ENCODE data around the gene MGMT.

Gene MGMT

GRCh38 chr10:129629911-129630310 lies 162.9 kb downstream of the MGMT start:
- DNase-seq: no peak

- no peak for DNase-seq
These were observed 164.0 kb downstream of the MGMT start for GRCh38 chr10:129631006-129631405.

GRCh38 chr10:129631870-129632623 lies 165.0 kb downstream of the MGMT start:
- DNase-seq: no peak

GRCh38 chr10:129637010-129637409 lies 170.0 kb downstream of the MGMT start:
- no peak for DNase-seq

GRCh38 chr10:129637846-129638245 lies 170.8 kb downstream of the MGMT start:
- no peak for DNase-seq

- no peak for DNase-seq
These were observed 174.3 kb downstream of the MGMT start for GRCh38 chr10:129641351-129641750.

GRCh38 chr10:129641982-129642381 lies 174.9 kb downstream of the MGMT start:
- DNase-seq: no peak

GRCh38 chr10:129642427-129642826 lies 175.4 kb downstream of the MGMT start:
- DNase-seq: no peak

GRCh38 chr10:129643266-129643665 lies 176.2 kb downstream of the MGMT start:
- no peak for DNase-seq

GRCh38 chr10:129645487-129645886 lies 178.4 kb downstream of the MGMT start:
- no peak for DNase-seq

- no peak for DNase-seq
These were observed 179.9 kb downstream of the MGMT start for GRCh38 chr10:129646973-129647372.

GRCh38 chr10:129647590-129647989 lies 180.5 kb downstream of the MGMT start:
- DNase-seq: no peak

- DNase-seq: no peak
These were observed 181.8 kb downstream of the MGMT start for GRCh38 chr10:129648856-129649255.

- no peak for DNase-seq
These were observed 185.0 kb downstream of the MGMT start for GRCh38 chr10:129652021-129652420.

GRCh38 chr10:129652521-129653201 lies 185.6 kb downstream of the MGMT start:
- no peak for DNase-seq

GRCh38 chr10:129653428-129653827 lies 186.4 kb downstream of the MGMT start:
- DNase-seq: no peak

- no peak for DNase-seq
These were observed 186.8 kb downstream of the MGMT start for GRCh38 chr10:129653861-129654260.

GRCh38 chr10:129654461-129654860 lies 187.4 kb downstream of the MGMT start:
- DNase-seq: no peak

GRCh38 chr10:129655007-129655678 lies 188.1 kb downstream of the MGMT start:
- DNase-seq: no peak

GRCh38 chr10:129655679-129656031 lies 188.6 kb downstream of the MGMT start:
- no peak for DNase-seq

GRCh38 chr10:129656642-129657041 lies 189.6 kb downstream of the MGMT start:
- no peak for DNase-seq

GRCh38 chr10:129657297-129658017 lies 190.4 kb downstream of the MGMT start:
- DNase-seq: no peak

- no peak for DNase-seq
These were observed 191.5 kb downstream of the MGMT start for GRCh38 chr10:129658376-129659072.
